Activated naive CD4-positive, alpha-beta T cell treated with anti-CD3 and anti-CD28 coated beads, Interleukin-2, amount 50 U/mL, for 24 hours (primary cell): ENCODE data around the gene ADAM15.
A peak's percentile ranks its signal among the peaks of the same experiment; 100 is the strongest.

Source experiments
- H3K27ac Mint-ChIP-seq: one replicate; pipeline ENCODE4 v1.8.0; 2021; ENCODE audit warnings: mild to moderate bottlenecking, mixed read lengths
- H3K27me3 Mint-ChIP-seq: one replicate; pipeline ENCODE4 v1.8.0; 2021; ENCODE audit warnings: mixed read lengths
- H3K36me3 Mint-ChIP-seq: one replicate; pipeline ENCODE4 v1.8.0; 2021; ENCODE audit warnings: mixed read lengths
- H3K4me1 Mint-ChIP-seq: one replicate; pipeline ENCODE4 v1.8.0; 2021; ENCODE audit warnings: mixed read lengths
- H3K4me3 Mint-ChIP-seq: one replicate; pipeline ENCODE4 v1.8.0; 2021; ENCODE audit warnings: mild to moderate bottlenecking, mixed read lengths
- H3K9me3 Mint-ChIP-seq: one replicate; pipeline ENCODE4 v1.8.0; 2021; ENCODE audit warnings: mixed read lengths

The ADAM15 gene

GRCh38 chr1:155009221-155009711 is 41.9 kb upstream of the ADAM15 start:
- H3K4me3 Mint-ChIP-seq, result peak overlapping the region; percentile 94
- peak overlapping the region; percentile 97 for H3K27ac Mint-ChIP-seq
- H3K27me3 Mint-ChIP-seq, result no peaks in the 10 kb centered on the region
- no peaks in the 10 kb centered on the region for H3K36me3 Mint-ChIP-seq
- H3K4me1 Mint-ChIP-seq, result peaks cover 71% of the 10 kb centered on the region
- H3K9me3 Mint-ChIP-seq, result no peaks in the 10 kb centered on the region

- H3K4me1 Mint-ChIP-seq, result peaks cover 71% of the 10 kb centered on the region
- H3K36me3 Mint-ChIP-seq, result no peaks in the 10 kb centered on the region
- peak overlapping the region; percentile 97 for H3K27ac Mint-ChIP-seq
- no peaks in the 10 kb centered on the region for H3K9me3 Mint-ChIP-seq
- peak overlapping the region; percentile 94 for H3K4me3 Mint-ChIP-seq
- no peaks in the 10 kb centered on the region for H3K27me3 Mint-ChIP-seq
Measured at GRCh38 chr1:155009742-155010141, 41.4 kb upstream of the ADAM15 start.

- no peaks in the 10 kb centered on the region for H3K9me3 Mint-ChIP-seq
- H3K27me3 Mint-ChIP-seq, result no peaks in the 10 kb centered on the region
- peak overlapping the region; percentile 97 for H3K27ac Mint-ChIP-seq
- H3K36me3 Mint-ChIP-seq, result no peaks in the 10 kb centered on the region
- peak overlapping the region; percentile 94 for H3K4me3 Mint-ChIP-seq
- peaks cover 69% of the 10 kb centered on the region for H3K4me1 Mint-ChIP-seq
Measured at GRCh38 chr1:155010211-155010918, 40.8 kb upstream of the ADAM15 start.

- Mint-ChIP-seq H3K27me3 (no peaks in the 10 kb centered on the region), H3K36me3 (peaks cover 2% of the 10 kb centered on the region), H3K4me1 (peaks cover 69% of the 10 kb centered on the region), H3K27ac (peak overlapping the region; percentile 76), H3K4me3 (peak overlapping the region; percentile 94), H3K9me3 (no peaks in the 10 kb centered on the region)
Measured at GRCh38 chr1:155011004-155011416, 40.1 kb upstream of the ADAM15 start.

GRCh38 chr1:155011437-155012025 is 39.6 kb upstream of the ADAM15 start:
- H3K4me3 Mint-ChIP-seq, result peak overlapping the region; percentile 94

GRCh38 chr1:155012026-155012546 is 39.0 kb upstream of the ADAM15 start:
- Mint-ChIP-seq H3K9me3 (no peaks in the 10 kb centered on the region), H3K27ac (peak overlapping the region; percentile 94), H3K4me3 (peak overlapping the region; percentile 71), H3K36me3 (peaks cover 2% of the 10 kb centered on the region), H3K27me3 (no peaks in the 10 kb centered on the region), H3K4me1 (peaks cover 68% of the 10 kb centered on the region)

More at GRCh38 chr1:155011437-155012025, 39.6 kb upstream of the ADAM15 start:
- H3K9me3 Mint-ChIP-seq, result no peaks in the 10 kb centered on the region
- H3K4me1 Mint-ChIP-seq, result peaks cover 69% of the 10 kb centered on the region
- H3K27ac Mint-ChIP-seq, result peak overlapping the region; percentile 94
- H3K36me3 Mint-ChIP-seq, result peaks cover 2% of the 10 kb centered on the region
- no peaks in the 10 kb centered on the region for H3K27me3 Mint-ChIP-seq

- peaks cover 2% of the 10 kb centered on the region for H3K36me3 Mint-ChIP-seq
Measured at GRCh38 chr1:155012776-155013602, 38.1 kb upstream of the ADAM15 start.

GRCh38 chr1:155013632-155014031 is 37.5 kb upstream of the ADAM15 start:
- H3K9me3 Mint-ChIP-seq, result no peaks in the 10 kb centered on the region
- peak overlapping the region; percentile 68 for H3K27ac Mint-ChIP-seq
- H3K4me1 Mint-ChIP-seq, result peaks cover 68% of the 10 kb centered on the region
- peaks cover 2% of the 10 kb centered on the region for H3K36me3 Mint-ChIP-seq
- H3K27me3 Mint-ChIP-seq, result no peaks in the 10 kb centered on the region
- peak overlapping the region; percentile 71 for H3K4me3 Mint-ChIP-seq

More at GRCh38 chr1:155012776-155013602, 38.1 kb upstream of the ADAM15 start:
- Mint-ChIP-seq H3K4me3 (peak overlapping the region; percentile 71), H3K4me1 (peaks cover 73% of the 10 kb centered on the region), H3K27me3 (no peaks in the 10 kb centered on the region), H3K27ac (peak overlapping the region; percentile 86), H3K9me3 (no peaks in the 10 kb centered on the region)

GRCh38 chr1:155014709-155015508 is 36.2 kb upstream of the ADAM15 start:
- no peak overlapping the region for H3K27ac Mint-ChIP-seq
- peak overlapping the region; percentile 15 for H3K4me3 Mint-ChIP-seq
- peaks cover 2% of the 10 kb centered on the region for H3K36me3 Mint-ChIP-seq
- H3K9me3 Mint-ChIP-seq, result no peaks in the 10 kb centered on the region
- no peaks in the 10 kb centered on the region for H3K27me3 Mint-ChIP-seq
- H3K4me1 Mint-ChIP-seq, result peaks cover 76% of the 10 kb centered on the region

GRCh38 chr1:155015527-155016230 is 35.4 kb upstream of the ADAM15 start:
- H3K4me1 Mint-ChIP-seq, result peaks cover 76% of the 10 kb centered on the region
- no peaks in the 10 kb centered on the region for H3K9me3 Mint-ChIP-seq
- peak overlapping the region; percentile 81 for H3K27ac Mint-ChIP-seq
- H3K4me3 Mint-ChIP-seq, result peak overlapping the region; percentile 58
- no peaks in the 10 kb centered on the region for H3K27me3 Mint-ChIP-seq
- H3K36me3 Mint-ChIP-seq, result peaks cover 2% of the 10 kb centered on the region

- H3K27ac Mint-ChIP-seq, result peak overlapping the region; percentile 81
- H3K27me3 Mint-ChIP-seq, result no peaks in the 10 kb centered on the region
- no peaks in the 10 kb centered on the region for H3K9me3 Mint-ChIP-seq
- H3K36me3 Mint-ChIP-seq, result peaks cover 2% of the 10 kb centered on the region
- H3K4me3 Mint-ChIP-seq, result peak overlapping the region; percentile 73
- H3K4me1 Mint-ChIP-seq, result peaks cover 71% of the 10 kb centered on the region
Measured at GRCh38 chr1:155016231-155016831, 34.8 kb upstream of the ADAM15 start.

- Mint-ChIP-seq H3K4me3 (peak overlapping the region; percentile 73), H3K27ac (peak overlapping the region; percentile 51), H3K36me3 (peaks cover 2% of the 10 kb centered on the region), H3K9me3 (no peaks in the 10 kb centered on the region), H3K27me3 (no peaks in the 10 kb centered on the region), H3K4me1 (peaks cover 66% of the 10 kb centered on the region)
Measured at GRCh38 chr1:155017041-155017945, 33.8 kb upstream of the ADAM15 start.

- no peaks in the 10 kb centered on the region for H3K9me3 Mint-ChIP-seq
- H3K27ac Mint-ChIP-seq, result peak overlapping the region; percentile 51
- peak overlapping the region; percentile 71 for H3K4me3 Mint-ChIP-seq
- H3K4me1 Mint-ChIP-seq, result peaks cover 63% of the 10 kb centered on the region
- peaks cover 2% of the 10 kb centered on the region for H3K36me3 Mint-ChIP-seq
- H3K27me3 Mint-ChIP-seq, result no peaks in the 10 kb centered on the region
Measured at GRCh38 chr1:155017946-155018316, 33.2 kb upstream of the ADAM15 start.
